GM21360 (cell line): ENCODE results near the gene ELL2.
"Not testable (repeated sequence)": the region's sequence is repeated elsewhere in the genome, so short reads cannot be mapped to it uniquely, and the experiment has no call there.

ENCODE experiments used
- ATAC-seq: cut with Tn5 transposase; IDR thresholded peaks from one replicate; pipeline ENCODE4 v1.9.1; 2021; ENCODE audit warnings: mild to moderate bottlenecking, moderate library complexity; ENCODE audit not compliant: unreplicated experiment

ELL2 gene

GRCh38 chr5:95862671-95863382 is 98.8 kb downstream of the ELL2 start:
- ATAC-seq = no peak

GRCh38 chr5:95861864-95862561 is 99.6 kb downstream of the ELL2 start:
- no peak for ATAC-seq

- no peak for ATAC-seq
These were observed 100.3 kb downstream of the ELL2 start for GRCh38 chr5:95861221-95861863.

- no peak for ATAC-seq
These were observed 102.0 kb downstream of the ELL2 start for GRCh38 chr5:95859661-95860060.

- peak; percentile 92 for ATAC-seq
These were observed 102.7 kb downstream of the ELL2 start for GRCh38 chr5:95858661-95859595.

- ATAC-seq = no peak
These were observed 103.6 kb downstream of the ELL2 start for GRCh38 chr5:95858023-95858461.

GRCh38 chr5:95857185-95857945 is 104.3 kb downstream of the ELL2 start:
- ATAC-seq = no peak

GRCh38 chr5:95856501-95856981 is 105.1 kb downstream of the ELL2 start:
- ATAC-seq = no peak

- ATAC-seq = no peak
These were observed 108.2 kb downstream of the ELL2 start for GRCh38 chr5:95853490-95853889.

GRCh38 chr5:95852567-95852966 is 109.1 kb downstream of the ELL2 start:
- ATAC-seq = no peak

- not testable (repeated sequence) for ATAC-seq
These were observed 110.5 kb downstream of the ELL2 start for GRCh38 chr5:95851141-95851540.

- no peak for ATAC-seq
These were observed 111.2 kb downstream of the ELL2 start for GRCh38 chr5:95850391-95850894.

- ATAC-seq = no peak
These were observed 113.0 kb downstream of the ELL2 start for GRCh38 chr5:95848701-95849100.

- no peak for ATAC-seq
These were observed 114.4 kb downstream of the ELL2 start for GRCh38 chr5:95847261-95847592.

- peak; percentile 56 for ATAC-seq
These were observed 114.9 kb downstream of the ELL2 start for GRCh38 chr5:95846554-95847260.

GRCh38 chr5:95845391-95845790 is 116.3 kb downstream of the ELL2 start:
- no peak for ATAC-seq

GRCh38 chr5:95843733-95844223 is 117.9 kb downstream of the ELL2 start:
- no peak for ATAC-seq

- ATAC-seq = peak; percentile 82
These were observed 118.7 kb downstream of the ELL2 start for GRCh38 chr5:95842854-95843544.
